HepG2 (cell line): ENCODE data around the gene PDE9A. TPM values are rescaled to one million over a fixed set of nuclear protein-coding genes. Genes with fewer than 3 reads are reported as not detected.

Experiments
- BCL6 ChIP-seq: IDR thresholded peaks from 2 replicates; pipeline ENCODE4 v1.6.1; 2016; ENCODE audit warnings: missing genetic modification reagents, missing compliant biosample characterization
- FOXK1 ChIP-seq: sonication (generic); formaldehyde crosslinking; IDR thresholded peaks from 2 replicates; pipeline ENCODE4 v1.4.0; 2020; ENCODE audit warnings: low read depth, missing genetic modification reagents, borderline replicate concordance
- GABPA ChIP-seq, 2 experiments: IDR thresholded peaks; 2 replicates each; pipeline ENCODE4 v1.6.1; 2011 to 2016; ENCODE audit warnings: low read depth in 2 of 2, low read length in 1 of 2, missing biosample characterization in 1 of 2, missing genetic modification characterization in 1 of 2
- RAD21 ChIP-seq: fragments of 450-650 bp; formaldehyde crosslinking; IDR thresholded peaks from 2 replicates; pipeline ENCODE4 v1.5.0; 2020; ENCODE audit warnings: mild to moderate bottlenecking
- RFX3 ChIP-seq: IDR thresholded peaks from 2 replicates; pipeline ENCODE4 v1.6.1; 2016; ENCODE audit warnings: missing biosample characterization, missing genetic modification reagents
- ZMAT3 ChIP-seq: sonication (generic); formaldehyde crosslinking; conservative IDR thresholded peaks from 2 replicates; pipeline ENCODE4 v1.7.0; 2021; ENCODE audit warnings: missing genetic modification reagents
- ZMYM3 ChIP-seq: sonication (generic); formaldehyde crosslinking; IDR thresholded peaks from 2 replicates; pipeline ENCODE4 v1.5.1; 2020; ENCODE audit warnings: mild to moderate bottlenecking, missing genetic modification reagents
- ZNF143 ChIP-seq: sonication (generic); formaldehyde crosslinking; IDR thresholded peaks from 2 replicates; pipeline ENCODE4 v1.4.0; 2020; ENCODE audit warnings: missing genetic modification reagents
- ZNF451 ChIP-seq: sonication (generic); formaldehyde crosslinking; IDR thresholded peaks from 2 replicates; pipeline ENCODE4 v1.5.0; 2020; ENCODE audit warnings: mild to moderate bottlenecking, missing genetic modification reagents
- ZNF614 ChIP-seq: IDR thresholded peaks from 2 replicates; pipeline ENCODE4 v1.6.1; 2018; ENCODE audit warnings: missing biosample characterization, missing genetic modification reagents, inconsistent platforms, borderline replicate concordance
- ZNF816 ChIP-seq: sonication (generic); formaldehyde crosslinking; IDR thresholded peaks from 2 replicates; pipeline ENCODE4 v1.8.0; 2022; ENCODE audit warnings: missing genetic modification reagents, mild to moderate bottlenecking, borderline replicate concordance
- ZSCAN20 ChIP-seq: sonication (generic); formaldehyde crosslinking; IDR thresholded peaks from 2 replicates; pipeline ENCODE4 v1.4.0; 2020; ENCODE audit warnings: missing genetic modification reagents, mild to moderate bottlenecking, borderline replicate concordance
- ZSCAN30 ChIP-seq: sonication (generic); formaldehyde crosslinking; IDR thresholded peaks from 2 replicates; pipeline ENCODE4 v1.5.0; 2020; ENCODE audit warnings: mild to moderate bottlenecking, missing genetic modification reagents
- polyA plus RNA-seq, 8 experiments: library from polyadenylated mRNA; depleted of rRNA in 3 of 8; stranded (reverse) in 7 of 8; unstranded in 1 of 8; fragments of >200 nt; fragmentation: Illumina TruSeq in 4 of 8; extraction: Trizol in 4 of 8; gene quantifications; 2 replicates each; pipeline versions ENCODE4 v1.2.1 to v1.2.3, GENCODE V29; 2011 to 2016; ENCODE audit warnings: low read depth in 4 of 8, missing spikeins in 1 of 8, mixed read lengths in 1 of 8; ENCODE audit not compliant: insufficient read depth in 1 of 8
- total RNA-seq, 5 experiments: library from RNA; depleted of rRNA; stranded (reverse); fragments of >200 nt; fragmentation: Illumina TruSeq; extraction: Trizol; gene quantifications; 2 replicates each; pipeline ENCODE4 v1.2.3, GENCODE V29; 2016; ENCODE audit warnings: low read depth in 1 of 5
- TF ChIP-seq, protein P1 (sequence below): sonication (generic); formaldehyde crosslinking; IDR thresholded peaks from 2 replicates; pipeline ENCODE4 v1.5.1; 2020; ENCODE audit warnings: mild to moderate bottlenecking, missing genetic modification reagents, moderate library complexity
- TF ChIP-seq, protein P2 (sequence below): IDR thresholded peaks from 2 replicates; pipeline ENCODE4 v1.4.0; 2020; ENCODE audit warnings: mild to moderate bottlenecking, missing genetic modification reagents
- TF ChIP-seq, protein P3 (sequence below): sonication (generic); formaldehyde crosslinking; conservative IDR thresholded peaks from 2 replicates; pipeline ENCODE4 v1.8.0; 2022; ENCODE audit warnings: mild to moderate bottlenecking, moderate library complexity, missing genetic modification reagents
- TF ChIP-seq, protein P4 (sequence below), 2 experiments: sonication (generic) in 1 of 2; formaldehyde crosslinking in 1 of 2; IDR thresholded peaks; 2 replicates each; pipeline versions ENCODE4 v1.4.0 to v1.6.1; 2018 to 2020; ENCODE audit warnings: missing genetic modification reagents in 2 of 2, borderline replicate concordance in 1 of 2, low read depth in 1 of 2, mild to moderate bottlenecking in 1 of 2, missing biosample characterization in 1 of 2

Gene PDE9A
- total and polyA plus RNA-seq, 2 of the 13 experiments (the other 11 are each of a cell fraction or from before 2014, with no cell fraction given) = 4.6 to 19.7 TPM

DNA sequence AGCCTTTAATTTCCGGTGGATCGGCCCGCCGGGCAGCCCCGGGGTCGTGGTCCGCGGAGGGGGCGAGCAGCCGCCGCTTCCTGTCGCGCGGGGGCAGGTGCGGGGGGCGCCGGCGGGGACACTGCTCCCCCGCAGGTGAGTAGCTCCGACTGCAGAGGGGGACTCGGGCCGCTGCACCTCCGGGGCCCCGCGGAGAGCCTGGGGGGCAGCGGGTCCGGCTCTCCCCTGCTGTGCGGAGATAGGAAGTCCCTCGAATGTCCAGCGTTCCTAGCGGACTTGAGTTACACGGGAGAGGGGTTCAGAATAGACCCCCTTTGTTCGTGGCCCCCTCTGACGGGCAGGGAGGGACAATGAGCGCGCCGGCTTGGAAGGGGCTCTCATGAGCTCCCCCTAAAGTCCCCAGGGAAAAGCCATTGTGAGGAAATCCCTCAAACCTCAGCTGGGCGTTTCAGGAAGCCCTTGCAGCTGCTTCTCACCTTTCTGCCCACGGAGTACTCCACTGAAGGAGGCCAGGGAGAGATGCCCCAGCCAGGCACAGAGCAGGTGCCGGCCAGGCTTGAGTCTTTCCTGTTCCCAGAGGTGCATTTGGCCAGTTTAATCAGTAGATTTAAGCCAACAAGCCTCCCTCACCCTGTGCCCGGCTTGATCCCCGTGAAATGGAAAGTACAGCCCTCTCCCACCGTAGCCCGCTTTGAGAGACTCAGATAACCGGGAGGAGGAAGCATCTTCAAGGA lies 925 bp downstream of the PDE9A start (continued):
- TF ChIP-seq ZNF816 (no peak), ZMYM3 (CRISPR knock-in tag) (no peak), ZSCAN30 (CRISPR knock-in tag) (no peak), ZNF451 (CRISPR knock-in tag) (0 out of 2 replicates have a peak, but pooled peaks have one; percentile 32), ZSCAN20 (CRISPR knock-in tag) (no peak), ZNF614 (CRISPR knock-in tag) (no peak), BCL6 (CRISPR knock-in tag) (no peak), FOXK1 (CRISPR knock-in tag) (no peak), ZNF143 (CRISPR knock-in tag) (no peak), RAD21 (CRISPR knock-in tag) (no peak), GABPA (IDR thresholded peaks at IDR 0.05; ENCODE audit: low read depth, low read length) (no peak), GABPA (CRISPR knock-in tag; IDR thresholded peaks at IDR 0.05; ENCODE audit: low read depth) (no peak), RFX3 (CRISPR knock-in tag) (no peak), ZMAT3 (CRISPR knock-in tag) (no peak)
- TF ChIP-seq, protein P1, sequence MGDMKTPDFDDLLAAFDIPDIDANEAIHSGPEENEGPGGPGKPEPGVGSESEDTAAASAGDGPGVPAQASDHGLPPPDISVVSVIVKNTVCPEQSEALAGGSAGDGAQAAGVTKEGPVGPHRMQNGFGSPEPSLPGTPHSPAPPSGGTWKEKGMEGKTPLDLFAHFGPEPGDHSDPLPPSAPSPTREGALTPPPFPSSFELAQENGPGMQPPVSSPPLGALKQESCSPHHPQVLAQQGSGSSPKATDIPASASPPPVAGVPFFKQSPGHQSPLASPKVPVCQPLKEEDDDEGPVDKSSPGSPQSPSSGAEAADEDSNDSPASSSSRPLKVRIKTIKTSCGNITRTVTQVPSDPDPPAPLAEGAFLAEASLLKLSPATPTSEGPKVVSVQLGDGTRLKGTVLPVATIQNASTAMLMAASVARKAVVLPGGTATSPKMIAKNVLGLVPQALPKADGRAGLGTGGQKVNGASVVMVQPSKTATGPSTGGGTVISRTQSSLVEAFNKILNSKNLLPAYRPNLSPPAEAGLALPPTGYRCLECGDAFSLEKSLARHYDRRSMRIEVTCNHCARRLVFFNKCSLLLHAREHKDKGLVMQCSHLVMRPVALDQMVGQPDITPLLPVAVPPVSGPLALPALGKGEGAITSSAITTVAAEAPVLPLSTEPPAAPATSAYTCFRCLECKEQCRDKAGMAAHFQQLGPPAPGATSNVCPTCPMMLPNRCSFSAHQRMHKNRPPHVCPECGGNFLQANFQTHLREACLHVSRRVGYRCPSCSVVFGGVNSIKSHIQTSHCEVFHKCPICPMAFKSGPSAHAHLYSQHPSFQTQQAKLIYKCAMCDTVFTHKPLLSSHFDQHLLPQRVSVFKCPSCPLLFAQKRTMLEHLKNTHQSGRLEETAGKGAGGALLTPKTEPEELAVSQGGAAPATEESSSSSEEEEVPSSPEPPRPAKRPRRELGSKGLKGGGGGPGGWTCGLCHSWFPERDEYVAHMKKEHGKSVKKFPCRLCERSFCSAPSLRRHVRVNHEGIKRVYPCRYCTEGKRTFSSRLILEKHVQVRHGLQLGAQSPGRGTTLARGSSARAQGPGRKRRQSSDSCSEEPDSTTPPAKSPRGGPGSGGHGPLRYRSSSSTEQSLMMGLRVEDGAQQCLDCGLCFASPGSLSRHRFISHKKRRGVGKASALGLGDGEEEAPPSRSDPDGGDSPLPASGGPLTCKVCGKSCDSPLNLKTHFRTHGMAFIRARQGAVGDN (CRISPR knock-in tag) = peak; percentile 56
- TF ChIP-seq, protein P2, sequence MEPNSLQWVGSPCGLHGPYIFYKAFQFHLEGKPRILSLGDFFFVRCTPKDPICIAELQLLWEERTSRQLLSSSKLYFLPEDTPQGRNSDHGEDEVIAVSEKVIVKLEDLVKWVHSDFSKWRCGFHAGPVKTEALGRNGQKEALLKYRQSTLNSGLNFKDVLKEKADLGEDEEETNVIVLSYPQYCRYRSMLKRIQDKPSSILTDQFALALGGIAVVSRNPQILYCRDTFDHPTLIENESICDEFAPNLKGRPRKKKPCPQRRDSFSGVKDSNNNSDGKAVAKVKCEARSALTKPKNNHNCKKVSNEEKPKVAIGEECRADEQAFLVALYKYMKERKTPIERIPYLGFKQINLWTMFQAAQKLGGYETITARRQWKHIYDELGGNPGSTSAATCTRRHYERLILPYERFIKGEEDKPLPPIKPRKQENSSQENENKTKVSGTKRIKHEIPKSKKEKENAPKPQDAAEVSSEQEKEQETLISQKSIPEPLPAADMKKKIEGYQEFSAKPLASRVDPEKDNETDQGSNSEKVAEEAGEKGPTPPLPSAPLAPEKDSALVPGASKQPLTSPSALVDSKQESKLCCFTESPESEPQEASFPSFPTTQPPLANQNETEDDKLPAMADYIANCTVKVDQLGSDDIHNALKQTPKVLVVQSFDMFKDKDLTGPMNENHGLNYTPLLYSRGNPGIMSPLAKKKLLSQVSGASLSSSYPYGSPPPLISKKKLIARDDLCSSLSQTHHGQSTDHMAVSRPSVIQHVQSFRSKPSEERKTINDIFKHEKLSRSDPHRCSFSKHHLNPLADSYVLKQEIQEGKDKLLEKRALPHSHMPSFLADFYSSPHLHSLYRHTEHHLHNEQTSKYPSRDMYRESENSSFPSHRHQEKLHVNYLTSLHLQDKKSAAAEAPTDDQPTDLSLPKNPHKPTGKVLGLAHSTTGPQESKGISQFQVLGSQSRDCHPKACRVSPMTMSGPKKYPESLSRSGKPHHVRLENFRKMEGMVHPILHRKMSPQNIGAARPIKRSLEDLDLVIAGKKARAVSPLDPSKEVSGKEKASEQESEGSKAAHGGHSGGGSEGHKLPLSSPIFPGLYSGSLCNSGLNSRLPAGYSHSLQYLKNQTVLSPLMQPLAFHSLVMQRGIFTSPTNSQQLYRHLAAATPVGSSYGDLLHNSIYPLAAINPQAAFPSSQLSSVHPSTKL (CRISPR knock-in tag) = no peak
- TF ChIP-seq, protein P3, sequence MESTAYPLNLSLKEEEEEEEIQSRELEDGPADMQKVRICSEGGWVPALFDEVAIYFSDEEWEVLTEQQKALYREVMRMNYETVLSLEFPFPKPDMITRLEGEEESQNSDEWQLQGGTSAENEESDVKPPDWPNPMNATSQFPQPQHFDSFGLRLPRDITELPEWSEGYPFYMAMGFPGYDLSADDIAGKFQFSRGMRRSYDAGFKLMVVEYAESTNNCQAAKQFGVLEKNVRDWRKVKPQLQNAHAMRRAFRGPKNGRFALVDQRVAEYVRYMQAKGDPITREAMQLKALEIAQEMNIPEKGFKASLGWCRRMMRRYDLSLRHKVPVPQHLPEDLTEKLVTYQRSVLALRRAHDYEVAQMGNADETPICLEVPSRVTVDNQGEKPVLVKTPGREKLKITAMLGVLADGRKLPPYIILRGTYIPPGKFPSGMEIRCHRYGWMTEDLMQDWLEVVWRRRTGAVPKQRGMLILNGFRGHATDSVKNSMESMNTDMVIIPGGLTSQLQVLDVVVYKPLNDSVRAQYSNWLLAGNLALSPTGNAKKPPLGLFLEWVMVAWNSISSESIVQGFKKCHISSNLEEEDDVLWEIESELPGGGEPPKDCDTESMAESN (CRISPR knock-in tag) = no peak
- TF ChIP-seq, protein P4, sequence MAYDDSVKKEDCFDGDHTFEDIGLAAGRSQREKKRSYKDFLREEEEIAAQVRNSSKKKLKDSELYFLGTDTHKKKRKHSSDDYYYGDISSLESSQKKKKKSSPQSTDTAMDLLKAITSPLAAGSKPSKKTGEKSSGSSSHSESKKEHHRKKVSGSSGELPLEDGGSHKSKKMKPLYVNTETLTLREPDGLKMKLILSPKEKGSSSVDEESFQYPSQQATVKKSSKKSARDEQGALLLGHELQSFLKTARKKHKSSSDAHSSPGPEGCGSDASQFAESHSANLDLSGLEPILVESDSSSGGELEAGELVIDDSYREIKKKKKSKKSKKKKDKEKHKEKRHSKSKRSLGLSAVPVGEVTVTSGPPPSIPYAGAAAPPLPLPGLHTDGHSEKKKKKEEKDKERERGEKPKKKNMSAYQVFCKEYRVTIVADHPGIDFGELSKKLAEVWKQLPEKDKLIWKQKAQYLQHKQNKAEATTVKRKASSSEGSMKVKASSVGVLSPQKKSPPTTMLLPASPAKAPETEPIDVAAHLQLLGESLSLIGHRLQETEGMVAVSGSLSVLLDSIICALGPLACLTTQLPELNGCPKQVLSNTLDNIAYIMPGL (CRISPR knock-in tag; IDR thresholded peaks at IDR 0.05; ENCODE audit: borderline replicate concordance in 1 of 2, low read depth in 1 of 2) = peak; percentile 23 to 62; a peak in 1 of 4 replicates
